ENCODE data around the gene SH3RF3.

DNA sequence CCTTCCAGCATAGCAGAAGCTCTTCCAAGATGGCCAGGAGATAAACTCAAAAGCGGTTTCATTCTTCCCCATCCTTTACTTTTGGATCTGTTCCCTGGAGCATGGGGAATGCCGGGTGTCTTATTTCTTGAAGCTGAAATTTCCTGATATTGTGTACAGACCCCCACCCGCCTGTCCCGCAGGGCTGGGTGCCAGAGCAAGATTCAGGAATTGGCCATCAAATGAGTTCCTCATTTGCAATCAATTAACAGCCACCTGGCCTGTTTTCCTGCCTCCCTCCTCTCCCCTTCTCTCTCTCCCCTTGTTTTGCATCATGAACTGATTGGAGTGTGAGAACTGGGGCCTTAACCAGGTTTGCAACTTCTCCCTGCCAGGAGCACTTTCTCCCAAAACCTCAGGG lies 202.1 kb downstream of the SH3RF3 start:
- TF ChIP-seq, protein P1, sequence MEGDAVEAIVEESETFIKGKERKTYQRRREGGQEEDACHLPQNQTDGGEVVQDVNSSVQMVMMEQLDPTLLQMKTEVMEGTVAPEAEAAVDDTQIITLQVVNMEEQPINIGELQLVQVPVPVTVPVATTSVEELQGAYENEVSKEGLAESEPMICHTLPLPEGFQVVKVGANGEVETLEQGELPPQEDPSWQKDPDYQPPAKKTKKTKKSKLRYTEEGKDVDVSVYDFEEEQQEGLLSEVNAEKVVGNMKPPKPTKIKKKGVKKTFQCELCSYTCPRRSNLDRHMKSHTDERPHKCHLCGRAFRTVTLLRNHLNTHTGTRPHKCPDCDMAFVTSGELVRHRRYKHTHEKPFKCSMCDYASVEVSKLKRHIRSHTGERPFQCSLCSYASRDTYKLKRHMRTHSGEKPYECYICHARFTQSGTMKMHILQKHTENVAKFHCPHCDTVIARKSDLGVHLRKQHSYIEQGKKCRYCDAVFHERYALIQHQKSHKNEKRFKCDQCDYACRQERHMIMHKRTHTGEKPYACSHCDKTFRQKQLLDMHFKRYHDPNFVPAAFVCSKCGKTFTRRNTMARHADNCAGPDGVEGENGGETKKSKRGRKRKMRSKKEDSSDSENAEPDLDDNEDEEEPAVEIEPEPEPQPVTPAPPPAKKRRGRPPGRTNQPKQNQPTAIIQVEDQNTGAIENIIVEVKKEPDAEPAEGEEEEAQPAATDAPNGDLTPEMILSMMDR (optimal IDR thresholded peaks at IDR 0.05 in 1 of 3, IDR thresholded peaks at IDR 0.05 in 1 of 3, conservative IDR thresholded peaks at IDR 0.05 in 1 of 3; ENCODE audit: extremely low read depth in 1 of 3, insufficient read depth in 2 of 3, low read length in 3 of 3): no peak
- no peak for TF ChIP-seq EZH2 (IDR thresholded peaks at IDR 0.05; ENCODE audit: low read length)

Measured in keratinocyte (primary cell).